Glomerular visceral epithelial cell (primary cell): ENCODE measurements around the gene PDSS2.
"Not testable (repeated sequence)": the region's sequence is repeated elsewhere in the genome, so short reads cannot be mapped to it uniquely, and the experiment has no call there.

Experiments
- DNase-seq: peaks from one replicate; pipeline ENCODE4 v3.0.0-alpha.2; 2016; ENCODE audit errors: extremely low spot score

The PDSS2 gene

GRCh38 chr6:107217248-107217647 is 242.1 kb downstream of the PDSS2 start:
- no peak for DNase-seq

- DNase-seq: no peak
Observed at GRCh38 chr6:107216197-107216933, 243.0 kb downstream of the PDSS2 start.

GRCh38 chr6:107215334-107215733 is 244.0 kb downstream of the PDSS2 start:
- no peak for DNase-seq

GRCh38 chr6:107214655-107215054 is 244.7 kb downstream of the PDSS2 start:
- DNase-seq: no peak

- DNase-seq: no peak
Observed at GRCh38 chr6:107209406-107210305, 249.7 kb downstream of the PDSS2 start.

- DNase-seq: no peak
Observed at GRCh38 chr6:107207251-107207873, 252.0 kb downstream of the PDSS2 start.

- DNase-seq: no peak
Observed at GRCh38 chr6:107205058-107205998, 254.0 kb downstream of the PDSS2 start.

GRCh38 chr6:107202876-107203468 is 256.4 kb downstream of the PDSS2 start:
- no peak for DNase-seq

GRCh38 chr6:107198631-107199416 is 260.5 kb downstream of the PDSS2 start:
- DNase-seq: no peak

GRCh38 chr6:107196152-107196551 is 263.2 kb downstream of the PDSS2 start:
- no peak for DNase-seq

GRCh38 chr6:107194723-107195122 is 264.6 kb downstream of the PDSS2 start:
- not testable (repeated sequence) for DNase-seq

GRCh38 chr6:107192830-107193229 is 266.5 kb downstream of the PDSS2 start:
- no peak for DNase-seq

GRCh38 chr6:107187630-107188029 is 271.7 kb downstream of the PDSS2 start:
- DNase-seq: no peak

GRCh38 chr6:107186047-107186446 is 273.3 kb downstream of the PDSS2 start:
- no peak for DNase-seq

- no peak for DNase-seq
Observed at GRCh38 chr6:107185391-107185970, 273.9 kb downstream of the PDSS2 start.

GRCh38 chr6:107184435-107184834 is 274.9 kb downstream of the PDSS2 start:
- no peak for DNase-seq

- no peak for DNase-seq
Observed at GRCh38 chr6:107180099-107180498, 279.3 kb downstream of the PDSS2 start.

GRCh38 chr6:107179004-107179403 is 280.4 kb downstream of the PDSS2 start:
- DNase-seq: no peak

- DNase-seq: peak; percentile 7
Observed at GRCh38 chr6:107173779-107174178, 285.6 kb downstream of the PDSS2 start.

- DNase-seq: no peak
Observed at GRCh38 chr6:107171513-107171912, 287.9 kb downstream of the PDSS2 start.
